HepG2 (cell line): Measurements from ENCODE around the gene NACC2. TPM values are rescaled to one million over a fixed set of nuclear protein-coding genes. Genes with fewer than 3 reads are reported as not detected.

Source experiments
- ARNT ChIP-seq: fragments of 450-650 bp; IDR thresholded peaks from 2 replicates; pipeline ENCODE4 v1.6.1; 2017
- DMTF1 ChIP-seq: sonication (generic); formaldehyde crosslinking; IDR thresholded peaks from 2 replicates; pipeline ENCODE4 v1.4.0; 2020; ENCODE audit warnings: mild to moderate bottlenecking, missing genetic modification reagents
- EHMT2 ChIP-seq: fragments of 200-600 bp; sonication (generic); IDR thresholded peaks from 2 replicates; pipeline ENCODE4 v1.7.0; 2017; ENCODE audit warnings: antibody characterized with exemption, low read depth, low read length, borderline replicate concordance
- HIVEP1 ChIP-seq: sonication (generic); formaldehyde crosslinking; IDR thresholded peaks from 2 replicates; pipeline ENCODE4 v1.4.0; 2020; ENCODE audit warnings: mild to moderate bottlenecking, missing genetic modification reagents
- HMG20A ChIP-seq: IDR thresholded peaks from 2 replicates; pipeline ENCODE4 v1.6.1; 2016; ENCODE audit warnings: borderline replicate concordance
- LRRFIP1 ChIP-seq: sonication (generic); formaldehyde crosslinking; conservative IDR thresholded peaks from 2 replicates; pipeline ENCODE4 v1.4.0; 2020; ENCODE audit warnings: missing genetic modification reagents
- NKX3-1 ChIP-seq: sonication (generic); formaldehyde crosslinking; IDR thresholded peaks from 2 replicates; pipeline ENCODE4 v1.5.0; 2020; ENCODE audit warnings: missing genetic modification reagents
- PHF20 ChIP-seq: sonication (generic); formaldehyde crosslinking; IDR thresholded peaks from 2 replicates; pipeline ENCODE4 v1.5.0; 2020; ENCODE audit warnings: mild to moderate bottlenecking, missing genetic modification reagents
- TAF15 ChIP-seq: fragments of 200-400 bp; formaldehyde crosslinking; IDR thresholded peaks from one replicate; pipeline ENCODE4 v1.6.1; 2018; ENCODE audit warnings: mild to moderate bottlenecking, low read depth, low read length; ENCODE audit not compliant: poor library complexity, severe bottlenecking
- TERF1 ChIP-seq: sonication (generic); formaldehyde crosslinking; IDR thresholded peaks from 2 replicates; pipeline ENCODE4 v1.8.0; 2022; ENCODE audit warnings: mild to moderate bottlenecking, missing genetic modification reagents, moderate library complexity
- THRA ChIP-seq: sonication (generic); formaldehyde crosslinking; IDR thresholded peaks from 2 replicates; pipeline ENCODE4 v1.4.0; 2020; ENCODE audit warnings: missing genetic modification reagents, borderline replicate concordance
- ZBTB26 ChIP-seq: IDR thresholded peaks from 2 replicates; pipeline ENCODE4 v1.6.1; 2016; ENCODE audit warnings: missing compliant biosample characterization, missing genetic modification reagents, borderline replicate concordance
- ZFP82 ChIP-seq: sonication (generic); formaldehyde crosslinking; IDR thresholded peaks from 2 replicates; pipeline ENCODE4 v1.5.1; 2020; ENCODE audit warnings: mild to moderate bottlenecking, missing genetic modification reagents, borderline replicate concordance
- ZFY ChIP-seq: sonication (generic); formaldehyde crosslinking; IDR thresholded peaks from 2 replicates; pipeline ENCODE4 v1.4.0; 2020; ENCODE audit warnings: missing genetic modification reagents
- ZSCAN12 ChIP-seq: sonication (generic); formaldehyde crosslinking; IDR thresholded peaks from 2 replicates; pipeline ENCODE4 v1.9.0; 2021; ENCODE audit warnings: mild to moderate bottlenecking, missing genetic modification reagents
- ZSCAN20 ChIP-seq: sonication (generic); formaldehyde crosslinking; IDR thresholded peaks from 2 replicates; pipeline ENCODE4 v1.4.0; 2020; ENCODE audit warnings: missing genetic modification reagents, mild to moderate bottlenecking, borderline replicate concordance
- ZSCAN5A ChIP-seq: sonication (generic); formaldehyde crosslinking; IDR thresholded peaks from 2 replicates; pipeline ENCODE4 v1.8.0; 2022; ENCODE audit warnings: mild to moderate bottlenecking, missing genetic modification reagents, borderline replicate concordance
- ZUFSP ChIP-seq: sonication (generic); formaldehyde crosslinking; IDR thresholded peaks from 2 replicates; pipeline ENCODE4 v1.9.0; 2021; ENCODE audit warnings: missing genetic modification reagents, mild to moderate bottlenecking, borderline replicate concordance
- polyA plus RNA-seq, 8 experiments: library from polyadenylated mRNA; depleted of rRNA in 3 of 8; stranded (reverse) in 7 of 8; unstranded in 1 of 8; fragments of >200 nt; fragmentation: Illumina TruSeq in 4 of 8; extraction: Trizol in 4 of 8; gene quantifications; 2 replicates each; pipeline versions ENCODE4 v1.2.1 to v1.2.3, GENCODE V29; 2011 to 2016; ENCODE audit warnings: low read depth in 4 of 8, missing spikeins in 1 of 8, mixed read lengths in 1 of 8; ENCODE audit not compliant: insufficient read depth in 1 of 8
- total RNA-seq, 5 experiments: library from RNA; depleted of rRNA; stranded (reverse); fragments of >200 nt; fragmentation: Illumina TruSeq; extraction: Trizol; gene quantifications; 2 replicates each; pipeline ENCODE4 v1.2.3, GENCODE V29; 2016; ENCODE audit warnings: low read depth in 1 of 5

The NACC2 gene
- total and polyA plus RNA-seq, 2 of the 13 experiments (the other 11 are each of a cell fraction or from before 2014, with no cell fraction given): 5.9 to 12.3 TPM

GRCh38 chr9:135971892-135972291 is 123.2 kb downstream of the NACC2 start (continued):
- peak; percentile 97 for TF ChIP-seq THRA (CRISPR knock-in tag)
- TF ChIP-seq ZBTB26 (CRISPR knock-in tag): peak; percentile 97
- no peak for TF ChIP-seq ARNT
- peak; percentile 98; the same call in 1 of the 2 replicates for TF ChIP-seq EHMT2
- peak; percentile 72 for TF ChIP-seq ZFY
- peak; percentile 99 for TF ChIP-seq ZSCAN20
- TF ChIP-seq TERF1: peak; percentile 98
- TF ChIP-seq ZSCAN12 (CRISPR knock-in tag): peak; percentile 99
- TF ChIP-seq DMTF1 (CRISPR knock-in tag): peak; percentile 97
- peak; percentile 91 for TF ChIP-seq HIVEP1 (CRISPR knock-in tag)
- TF ChIP-seq HMG20A (CRISPR knock-in tag): peak; percentile 79
- TF ChIP-seq TAF15: no peak
- TF ChIP-seq PHF20 (CRISPR knock-in tag): peak; percentile 75
- no peak for TF ChIP-seq ZUFSP
- TF ChIP-seq ZSCAN5A (CRISPR knock-in tag): peak; percentile 87
- TF ChIP-seq ZFP82 (CRISPR knock-in tag): peak; percentile 99
- TF ChIP-seq NKX3-1 (CRISPR knock-in tag): peak; percentile 100
- peak; percentile 98 for TF ChIP-seq LRRFIP1 (CRISPR knock-in tag)
